ENCODE data around the gene VDAC1.

Gene VDAC1

DNA sequence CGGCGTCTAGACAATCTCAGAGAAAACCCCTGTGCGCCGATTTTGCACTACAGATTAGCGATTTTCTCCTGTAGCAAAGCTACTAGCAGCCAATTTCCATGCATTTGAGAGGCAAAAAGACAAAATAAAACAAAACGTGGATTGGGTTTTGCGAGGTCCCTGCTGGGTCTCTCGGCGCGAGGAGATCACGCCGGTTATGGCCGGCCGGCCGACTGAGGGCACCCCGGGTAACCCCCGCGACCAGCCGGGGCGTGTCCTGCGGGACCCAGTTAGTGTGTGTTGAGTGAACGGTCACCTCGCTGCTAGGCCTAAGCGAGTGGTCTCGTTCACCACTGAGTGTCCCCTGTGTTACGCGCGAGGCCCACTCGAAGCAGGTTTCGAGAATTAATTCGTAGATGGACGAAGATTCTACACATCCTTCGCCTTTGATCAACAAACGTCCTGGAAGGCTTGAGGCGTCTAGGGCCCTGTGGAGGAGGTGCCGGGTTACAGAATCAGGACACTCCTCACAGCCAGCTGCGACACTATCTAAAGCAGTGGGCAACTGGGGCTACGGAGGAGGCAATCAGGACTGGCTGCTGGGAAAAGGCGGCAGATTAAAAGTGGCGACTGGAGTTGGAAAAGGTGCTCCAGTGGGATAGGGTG lies 764 bp upstream of the VDAC1 start:
- H3K27ac ChIP-seq: peak overlapping the region; percentile 97
- TF ChIP-seq, protein P1, sequence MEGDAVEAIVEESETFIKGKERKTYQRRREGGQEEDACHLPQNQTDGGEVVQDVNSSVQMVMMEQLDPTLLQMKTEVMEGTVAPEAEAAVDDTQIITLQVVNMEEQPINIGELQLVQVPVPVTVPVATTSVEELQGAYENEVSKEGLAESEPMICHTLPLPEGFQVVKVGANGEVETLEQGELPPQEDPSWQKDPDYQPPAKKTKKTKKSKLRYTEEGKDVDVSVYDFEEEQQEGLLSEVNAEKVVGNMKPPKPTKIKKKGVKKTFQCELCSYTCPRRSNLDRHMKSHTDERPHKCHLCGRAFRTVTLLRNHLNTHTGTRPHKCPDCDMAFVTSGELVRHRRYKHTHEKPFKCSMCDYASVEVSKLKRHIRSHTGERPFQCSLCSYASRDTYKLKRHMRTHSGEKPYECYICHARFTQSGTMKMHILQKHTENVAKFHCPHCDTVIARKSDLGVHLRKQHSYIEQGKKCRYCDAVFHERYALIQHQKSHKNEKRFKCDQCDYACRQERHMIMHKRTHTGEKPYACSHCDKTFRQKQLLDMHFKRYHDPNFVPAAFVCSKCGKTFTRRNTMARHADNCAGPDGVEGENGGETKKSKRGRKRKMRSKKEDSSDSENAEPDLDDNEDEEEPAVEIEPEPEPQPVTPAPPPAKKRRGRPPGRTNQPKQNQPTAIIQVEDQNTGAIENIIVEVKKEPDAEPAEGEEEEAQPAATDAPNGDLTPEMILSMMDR (conservative IDR thresholded peaks at IDR 0.05): no peak

DNA sequence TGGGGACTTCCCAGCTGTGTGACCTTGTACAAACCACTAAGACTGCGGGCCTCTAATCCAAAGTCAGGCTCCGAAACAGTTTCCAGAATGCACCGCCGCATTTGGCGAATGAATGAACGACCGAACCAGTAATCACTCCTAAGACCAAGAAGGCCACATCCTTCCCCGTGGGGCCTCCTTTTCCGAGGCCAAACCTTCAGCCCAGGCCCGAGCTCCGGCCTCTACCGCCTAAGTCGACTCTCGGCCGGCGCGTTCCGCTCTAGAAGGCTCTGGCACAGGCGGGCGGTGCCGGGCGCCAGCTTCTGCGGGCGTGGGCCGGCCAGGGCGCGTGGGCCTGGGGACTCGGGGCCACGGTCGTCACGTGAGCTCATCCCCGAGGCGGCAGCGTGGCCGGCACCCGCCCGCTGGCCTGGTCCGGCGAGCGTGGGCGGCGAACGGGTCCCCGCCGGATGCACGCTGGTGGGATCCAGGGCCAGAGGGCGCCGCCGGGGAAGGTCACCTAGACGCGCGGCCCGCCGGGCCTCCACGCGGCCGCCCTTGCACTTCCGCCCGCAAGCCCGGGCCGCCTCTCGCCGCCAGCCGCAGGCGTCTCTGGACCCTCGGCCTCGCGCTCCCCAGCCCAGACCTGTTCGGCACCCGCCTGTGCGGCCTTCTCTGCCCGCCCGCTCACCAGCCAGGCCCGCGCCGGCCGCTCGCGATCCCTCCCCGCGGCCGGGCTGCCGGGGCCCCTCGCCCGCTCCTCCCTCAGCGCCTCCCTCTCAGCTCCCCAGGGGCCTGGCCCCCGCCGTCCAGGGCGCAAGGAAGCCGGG lies 754 bp downstream of the VDAC1 start:
- peak overlapping the region; percentile 97 for H3K27ac ChIP-seq
- TF ChIP-seq, protein P1 (conservative IDR thresholded peaks at IDR 0.05): no peak

DNA sequence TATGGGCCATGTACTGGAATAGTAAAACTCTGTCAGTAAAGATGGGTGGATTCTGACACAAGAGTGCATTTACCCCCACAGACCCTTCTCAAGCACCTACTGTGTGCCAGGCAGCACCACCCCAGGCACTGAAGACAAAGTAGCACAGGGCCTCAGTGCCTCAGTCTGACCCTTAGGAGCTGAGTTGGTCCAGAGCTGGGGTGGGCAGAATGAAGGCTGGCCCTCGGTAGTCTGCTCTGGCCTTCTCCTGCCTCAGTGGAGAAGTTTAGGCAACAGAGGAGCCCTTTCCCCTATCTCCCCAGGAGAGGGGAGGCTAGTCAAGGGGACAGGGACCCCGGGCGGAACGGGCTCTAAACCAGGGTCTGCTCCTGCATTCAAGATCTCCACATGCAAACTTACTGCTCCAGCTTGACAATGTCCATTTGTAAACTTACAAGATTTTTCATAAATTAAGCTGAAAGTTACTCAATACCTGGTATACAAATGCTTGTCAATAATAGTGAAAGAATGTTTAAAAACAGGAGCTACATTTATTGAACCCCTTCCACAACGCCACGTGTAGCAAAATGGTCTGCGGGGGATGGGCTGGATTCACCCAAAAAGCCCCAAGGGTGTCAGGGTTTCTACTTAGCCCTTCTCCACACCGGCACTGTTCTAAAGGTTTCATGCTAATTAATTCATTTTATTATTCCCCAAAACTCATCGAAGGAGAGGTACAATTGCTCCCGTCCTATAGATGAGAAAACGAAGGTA lies 1.5 kb downstream of the VDAC1 start:
- H3K27ac ChIP-seq: peak overlapping the region; percentile 97

DNA sequence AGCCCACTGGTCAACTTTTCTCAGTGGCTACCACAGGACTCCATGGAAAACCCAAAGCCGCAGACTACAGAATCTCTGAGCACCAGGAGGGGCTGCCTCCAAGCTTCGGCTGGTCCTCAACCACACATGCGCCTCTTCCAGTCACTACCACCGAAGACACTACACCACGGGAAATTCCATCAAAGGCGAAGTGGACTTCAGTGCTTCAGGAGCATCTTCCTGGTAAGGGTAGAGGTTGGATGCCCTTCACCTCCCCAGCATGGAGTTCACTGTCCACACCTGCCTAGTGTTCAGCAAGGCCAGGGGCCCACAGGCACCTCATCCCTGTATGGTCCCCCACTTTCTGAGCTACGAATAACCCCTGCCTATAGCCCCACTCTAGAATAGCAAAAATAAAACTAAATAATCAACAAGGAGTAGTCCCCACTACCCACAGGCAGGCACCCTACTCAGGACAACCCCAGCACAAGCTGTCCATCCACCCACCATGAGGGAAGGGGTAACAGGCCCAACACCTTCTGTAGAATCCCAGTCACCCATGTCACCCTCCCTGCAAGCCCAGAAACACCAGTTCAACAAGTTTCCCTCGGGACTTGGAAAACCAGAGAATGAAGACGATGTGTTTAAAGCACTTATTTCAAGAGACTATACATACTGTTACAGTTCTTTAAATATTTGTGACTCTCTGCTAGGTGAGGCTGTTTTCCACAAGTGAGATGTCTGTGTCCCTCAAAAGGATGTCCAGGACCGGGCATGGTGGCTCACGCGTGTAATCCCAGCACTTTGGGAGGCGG lies 2.6 kb downstream of the VDAC1 start:
- peak overlapping the region; percentile 97 for H3K27ac ChIP-seq
- TF ChIP-seq, protein P1 (conservative IDR thresholded peaks at IDR 0.05): no peak

More for the DNA sequence above, 1.5 kb downstream of the VDAC1 start:
- TF ChIP-seq, protein P1 (conservative IDR thresholded peaks at IDR 0.05): no peak

DNA sequence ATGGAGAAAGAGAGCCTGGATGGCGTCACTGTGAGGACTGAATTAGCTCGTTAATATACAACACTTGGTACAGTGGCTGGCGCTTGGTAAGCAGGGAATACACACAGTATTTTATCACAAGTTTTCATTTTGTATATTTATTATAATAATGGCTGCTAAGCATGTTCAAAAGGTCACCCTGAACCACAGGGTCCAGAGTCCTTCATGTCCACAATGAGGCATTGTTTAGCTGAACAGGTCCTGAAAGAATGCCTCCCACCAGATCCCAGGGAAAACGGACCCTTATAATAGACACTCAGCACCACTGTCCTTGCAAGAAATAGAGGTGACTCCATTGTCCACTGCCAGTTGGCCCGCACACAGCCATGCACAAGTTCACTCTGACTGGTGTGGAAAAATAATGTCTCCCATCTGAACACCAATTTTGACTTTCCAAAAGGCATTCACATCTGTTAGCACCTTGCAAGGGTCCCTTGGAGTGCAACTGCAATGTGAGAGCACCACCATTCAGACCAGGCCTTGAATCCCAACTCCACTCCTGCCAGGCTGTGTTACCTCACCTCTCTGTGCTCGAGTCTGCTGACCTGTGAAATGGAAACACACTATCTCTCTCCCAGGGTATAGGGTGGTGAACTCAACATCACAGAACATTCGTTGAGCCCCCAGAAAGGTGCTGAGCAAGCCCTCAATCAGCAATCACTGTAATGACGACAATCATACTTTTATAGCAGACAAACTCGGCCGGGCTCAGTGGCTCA lies 3.9 kb downstream of the VDAC1 start:
- H3K27ac ChIP-seq: no peak overlapping the region
- TF ChIP-seq, protein P1 (conservative IDR thresholded peaks at IDR 0.05): no peak

DNA sequence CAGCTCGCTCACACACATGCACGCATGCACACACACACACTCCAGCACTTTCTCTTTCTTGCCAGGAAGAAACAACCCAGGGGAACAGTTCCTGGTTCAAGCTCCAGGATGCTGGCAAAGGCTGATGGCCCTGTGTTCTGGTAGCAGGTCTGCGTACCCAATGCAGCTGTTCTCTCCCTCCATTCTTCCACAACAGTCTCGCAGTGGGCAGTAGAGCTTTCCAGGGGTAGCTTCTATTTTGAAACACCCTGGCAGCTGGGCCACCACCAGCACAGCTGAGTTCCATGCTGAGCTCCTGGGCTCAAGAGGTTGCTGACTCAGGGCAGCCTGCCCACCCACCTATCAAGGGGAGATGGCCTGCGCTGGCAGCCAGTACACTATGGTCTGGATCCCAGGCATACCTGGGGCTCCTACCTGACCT lies 4.7 kb downstream of the VDAC1 start:
- H3K27ac ChIP-seq: no peak overlapping the region

More for the DNA sequence above, 4.7 kb downstream of the VDAC1 start:
- TF ChIP-seq, protein P1 (conservative IDR thresholded peaks at IDR 0.05): no peak

Data from VCaP (cell line).